T follicular helper cell (primary cell): Measurements from ENCODE around the gene NEUROG1.

Source experiments
- DNase-seq: peaks from one replicate; pipeline ENCODE4 v3.0.0-alpha.2; 2020; ENCODE audit warnings: low read depth

The NEUROG1 gene

GRCh38 chr5:135564331-135564730 lies 28.6 kb upstream of the NEUROG1 start:
- no peak for DNase-seq

- DNase-seq: no peak
Measured at GRCh38 chr5:135561266-135561665, 25.5 kb upstream of the NEUROG1 start.

- DNase-seq: peak; percentile 29
Measured at GRCh38 chr5:135560858-135561257, 25.1 kb upstream of the NEUROG1 start.

- DNase-seq: no peak
Measured at GRCh38 chr5:135559354-135559753, 23.6 kb upstream of the NEUROG1 start.

- no peak for DNase-seq
Measured at GRCh38 chr5:135557076-135557838, 21.5 kb upstream of the NEUROG1 start.

GRCh38 chr5:135556620-135557019 lies 20.9 kb upstream of the NEUROG1 start:
- DNase-seq: no peak

- no peak for DNase-seq
Measured at GRCh38 chr5:135555530-135555929, 19.8 kb upstream of the NEUROG1 start.

GRCh38 chr5:135553688-135554462 lies 18.1 kb upstream of the NEUROG1 start:
- DNase-seq: no peak

- peak; percentile 27 for DNase-seq
Measured at GRCh38 chr5:135551593-135552447, 16.1 kb upstream of the NEUROG1 start.

- no peak for DNase-seq
Measured at GRCh38 chr5:135549413-135549812, 13.6 kb upstream of the NEUROG1 start.

GRCh38 chr5:135547590-135548254 lies 12.0 kb upstream of the NEUROG1 start:
- no peak for DNase-seq

GRCh38 chr5:135546912-135547311 lies 11.1 kb upstream of the NEUROG1 start:
- no peak for DNase-seq

GRCh38 chr5:135546101-135546500 lies 10.3 kb upstream of the NEUROG1 start:
- DNase-seq: no peak

- no peak for DNase-seq
Measured at GRCh38 chr5:135545099-135545498, 9.3 kb upstream of the NEUROG1 start.

- DNase-seq: no peak
Measured at GRCh38 chr5:135543485-135544304, 7.9 kb upstream of the NEUROG1 start.

GRCh38 chr5:135543001-135543484 lies 7.3 kb upstream of the NEUROG1 start:
- no peak for DNase-seq

- DNase-seq: no peak
Measured at GRCh38 chr5:135541807-135542502, 6.2 kb upstream of the NEUROG1 start.

- DNase-seq: no peak
Measured at GRCh38 chr5:135539430-135540005, 3.8 kb upstream of the NEUROG1 start.

- DNase-seq: no peak
Measured at GRCh38 chr5:135538261-135538660, 2.5 kb upstream of the NEUROG1 start.

- no peak for DNase-seq
Measured at GRCh38 chr5:135537745-135538144, 2.0 kb upstream of the NEUROG1 start.
